ENCODE measurements around the gene EOLA1.

EOLA1 gene

DNA sequence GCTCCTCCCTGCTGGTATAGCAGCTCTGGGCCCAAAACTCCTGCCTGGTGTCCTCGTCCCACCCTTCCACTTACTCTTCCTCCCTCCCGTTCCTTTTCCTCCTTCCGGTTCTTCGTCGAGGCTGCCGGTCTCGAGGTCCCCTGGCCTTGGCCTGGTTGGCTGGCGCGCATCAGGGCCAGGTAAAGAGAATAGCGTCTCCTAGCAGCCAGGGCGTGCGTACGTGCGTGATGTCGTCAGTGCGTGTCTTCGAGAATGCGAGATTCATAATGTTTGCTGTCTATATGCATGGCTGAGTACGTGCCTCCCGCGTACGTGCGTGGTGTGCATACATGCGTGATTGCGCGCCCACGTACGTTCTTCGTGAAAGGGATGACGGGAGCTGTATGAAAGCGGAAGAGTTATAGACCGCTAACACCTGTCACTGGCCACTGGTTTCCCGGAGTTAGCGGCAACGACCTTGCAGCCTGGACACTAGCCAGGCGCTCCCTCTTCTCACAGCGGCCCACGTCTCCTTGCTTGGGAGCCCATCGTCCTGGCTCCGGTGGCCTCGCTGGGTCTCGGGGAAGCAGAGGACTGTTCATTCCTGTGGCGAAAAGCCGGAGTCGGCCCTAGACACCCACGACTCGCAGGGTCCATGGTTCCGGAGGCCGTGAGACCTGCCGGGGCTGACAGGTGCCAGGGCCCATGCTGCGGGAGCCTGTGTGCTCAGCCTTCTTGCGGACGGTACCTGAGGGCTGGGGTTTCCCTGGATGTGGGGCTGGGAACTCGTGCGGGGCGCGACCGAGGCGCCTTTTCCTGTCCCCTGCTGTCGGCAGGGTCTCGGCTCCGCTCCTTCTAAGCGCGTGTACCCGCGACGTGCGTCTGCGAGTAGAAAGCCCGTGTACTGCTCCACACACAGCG lies at the start of gene EOLA1:
TSS of gene EOLA1 (plus strand) at position 392 of the 900 bp plus-strand sequence. CDS start 4,619 bp downstream, outside the sequence.
- H3K36me3 ChIP-seq (ENCODE audit: control insufficient read depth in 2 of 2, insufficient read depth in 1 of 2, low read length in 2 of 2) = peaks cover 0 to 12% of the 10 kb centered on the region in 2 experiments; a peak in 1 of 3 replicates
- CTCF ChIA-PET = interaction anchor here (0.6 to 2.0 kb wide), 4 partner anchors 12 to 29 kb away, joined by 3 to 12 read pairs (median 3); no protein-coding TSS in a partner anchor
- H3K4me1 ChIP-seq (ENCODE audit: control insufficient read depth, insufficient read depth, low read length) = no peaks in the 10 kb centered on the region
- POLR2A ChIA-PET = interaction anchor here (0.6 to 3.2 kb wide), 10 partner anchors 11 to 1046 kb away, joined by 3 to 51 read pairs (median 4); partner anchors contain the start of genes EOLA2 and IDS
- peak within 1 kb of the TSS; percentile 59 for H3K4me3 ChIP-seq (ENCODE audit: low read depth, low read length)
- no peaks in the 10 kb centered on the region for H3K9me3 ChIP-seq (ENCODE audit: control insufficient read depth, insufficient read depth, low read depth, low read length)
- H3K27ac ChIP-seq (ENCODE audit: extremely low read depth, low read depth, low read length) = peak within 1 kb of the TSS; percentile 65
- TF ChIP-seq, protein P1, sequence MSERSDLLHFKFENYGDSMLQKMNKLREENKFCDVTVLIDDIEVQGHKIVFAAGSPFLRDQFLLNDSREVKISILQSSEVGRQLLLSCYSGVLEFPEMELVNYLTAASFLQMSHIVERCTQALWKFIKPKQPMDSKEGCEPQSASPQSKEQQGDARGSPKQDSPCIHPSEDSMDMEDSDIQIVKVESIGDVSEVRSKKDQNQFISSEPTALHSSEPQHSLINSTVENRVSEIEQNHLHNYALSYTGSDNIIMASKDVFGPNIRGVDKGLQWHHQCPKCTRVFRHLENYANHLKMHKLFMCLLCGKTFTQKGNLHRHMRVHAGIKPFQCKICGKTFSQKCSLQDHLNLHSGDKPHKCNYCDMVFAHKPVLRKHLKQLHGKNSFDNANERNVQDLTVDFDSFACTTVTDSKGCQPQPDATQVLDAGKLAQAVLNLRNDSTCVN (tag by site-specific recombination; optimal IDR thresholded peaks at IDR 0.05) = peak; percentile 93
- 0 out of 2 replicates have a peak, but pooled peaks have one; percentile 44 for TF ChIP-seq PRDM1 (tag by site-specific recombination; IDR thresholded peaks at IDR 0.05)
- TF ChIP-seq GLIS1 (tag by site-specific recombination; IDR thresholded peaks at IDR 0.05) = peak; percentile 38; the same call in 1 of the 2 replicates
- peak; percentile 59 for TF ChIP-seq ZEB2 (tag by site-specific recombination; IDR thresholded peaks at IDR 0.05)
- no peak for TF ChIP-seq ZNF433 (tag by site-specific recombination; IDR thresholded peaks at IDR 0.05; ENCODE audit: low read depth)
- 0 out of 2 replicates have a peak, but pooled peaks have one; percentile 11 for TF ChIP-seq ZNF600 (tag by site-specific recombination; IDR thresholded peaks at IDR 0.05)
- TF ChIP-seq, protein P2, sequence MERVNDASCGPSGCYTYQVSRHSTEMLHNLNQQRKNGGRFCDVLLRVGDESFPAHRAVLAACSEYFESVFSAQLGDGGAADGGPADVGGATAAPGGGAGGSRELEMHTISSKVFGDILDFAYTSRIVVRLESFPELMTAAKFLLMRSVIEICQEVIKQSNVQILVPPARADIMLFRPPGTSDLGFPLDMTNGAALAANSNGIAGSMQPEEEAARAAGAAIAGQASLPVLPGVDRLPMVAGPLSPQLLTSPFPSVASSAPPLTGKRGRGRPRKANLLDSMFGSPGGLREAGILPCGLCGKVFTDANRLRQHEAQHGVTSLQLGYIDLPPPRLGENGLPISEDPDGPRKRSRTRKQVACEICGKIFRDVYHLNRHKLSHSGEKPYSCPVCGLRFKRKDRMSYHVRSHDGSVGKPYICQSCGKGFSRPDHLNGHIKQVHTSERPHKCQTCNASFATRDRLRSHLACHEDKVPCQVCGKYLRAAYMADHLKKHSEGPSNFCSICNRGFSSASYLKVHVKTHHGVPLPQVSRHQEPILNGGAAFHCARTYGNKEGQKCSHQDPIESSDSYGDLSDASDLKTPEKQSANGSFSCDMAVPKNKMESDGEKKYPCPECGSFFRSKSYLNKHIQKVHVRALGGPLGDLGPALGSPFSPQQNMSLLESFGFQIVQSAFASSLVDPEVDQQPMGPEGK (tag by site-specific recombination; IDR thresholded peaks at IDR 0.05) = 0 out of 2 replicates have a peak, but pooled peaks have one; percentile 22
- TF ChIP-seq ZNF391 (tag by site-specific recombination; IDR thresholded peaks at IDR 0.05; ENCODE audit: borderline replicate concordance, low read depth) = no peak
- TF ChIP-seq ZNF404 (tag by site-specific recombination; IDR thresholded peaks at IDR 0.05) = no peak
- TF ChIP-seq, protein P3, sequence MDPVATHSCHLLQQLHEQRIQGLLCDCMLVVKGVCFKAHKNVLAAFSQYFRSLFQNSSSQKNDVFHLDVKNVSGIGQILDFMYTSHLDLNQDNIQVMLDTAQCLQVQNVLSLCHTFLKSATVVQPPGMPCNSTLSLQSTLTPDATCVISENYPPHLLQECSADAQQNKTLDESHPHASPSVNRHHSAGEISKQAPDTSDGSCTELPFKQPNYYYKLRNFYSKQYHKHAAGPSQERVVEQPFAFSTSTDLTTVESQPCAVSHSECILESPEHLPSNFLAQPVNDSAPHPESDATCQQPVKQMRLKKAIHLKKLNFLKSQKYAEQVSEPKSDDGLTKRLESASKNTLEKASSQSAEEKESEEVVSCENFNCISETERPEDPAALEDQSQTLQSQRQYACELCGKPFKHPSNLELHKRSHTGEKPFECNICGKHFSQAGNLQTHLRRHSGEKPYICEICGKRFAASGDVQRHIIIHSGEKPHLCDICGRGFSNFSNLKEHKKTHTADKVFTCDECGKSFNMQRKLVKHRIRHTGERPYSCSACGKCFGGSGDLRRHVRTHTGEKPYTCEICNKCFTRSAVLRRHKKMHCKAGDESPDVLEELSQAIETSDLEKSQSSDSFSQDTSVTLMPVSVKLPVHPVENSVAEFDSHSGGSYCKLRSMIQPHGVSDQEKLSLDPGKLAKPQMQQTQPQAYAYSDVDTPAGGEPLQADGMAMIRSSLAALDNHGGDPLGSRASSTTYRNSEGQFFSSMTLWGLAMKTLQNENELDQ (tag by site-specific recombination; IDR thresholded peaks at IDR 0.05; ENCODE audit: low read depth) = no peak
- TF ChIP-seq ZNF341 (tag by site-specific recombination; IDR thresholded peaks at IDR 0.05; ENCODE audit: low read depth) = peak; percentile 99
- TF ChIP-seq ZNF837 (tag by site-specific recombination; IDR thresholded peaks at IDR 0.05) = no peak
- TF ChIP-seq ZBTB20 (tag by site-specific recombination; IDR thresholded peaks at IDR 0.05) = peak; percentile 74
- TF ChIP-seq, protein P4, sequence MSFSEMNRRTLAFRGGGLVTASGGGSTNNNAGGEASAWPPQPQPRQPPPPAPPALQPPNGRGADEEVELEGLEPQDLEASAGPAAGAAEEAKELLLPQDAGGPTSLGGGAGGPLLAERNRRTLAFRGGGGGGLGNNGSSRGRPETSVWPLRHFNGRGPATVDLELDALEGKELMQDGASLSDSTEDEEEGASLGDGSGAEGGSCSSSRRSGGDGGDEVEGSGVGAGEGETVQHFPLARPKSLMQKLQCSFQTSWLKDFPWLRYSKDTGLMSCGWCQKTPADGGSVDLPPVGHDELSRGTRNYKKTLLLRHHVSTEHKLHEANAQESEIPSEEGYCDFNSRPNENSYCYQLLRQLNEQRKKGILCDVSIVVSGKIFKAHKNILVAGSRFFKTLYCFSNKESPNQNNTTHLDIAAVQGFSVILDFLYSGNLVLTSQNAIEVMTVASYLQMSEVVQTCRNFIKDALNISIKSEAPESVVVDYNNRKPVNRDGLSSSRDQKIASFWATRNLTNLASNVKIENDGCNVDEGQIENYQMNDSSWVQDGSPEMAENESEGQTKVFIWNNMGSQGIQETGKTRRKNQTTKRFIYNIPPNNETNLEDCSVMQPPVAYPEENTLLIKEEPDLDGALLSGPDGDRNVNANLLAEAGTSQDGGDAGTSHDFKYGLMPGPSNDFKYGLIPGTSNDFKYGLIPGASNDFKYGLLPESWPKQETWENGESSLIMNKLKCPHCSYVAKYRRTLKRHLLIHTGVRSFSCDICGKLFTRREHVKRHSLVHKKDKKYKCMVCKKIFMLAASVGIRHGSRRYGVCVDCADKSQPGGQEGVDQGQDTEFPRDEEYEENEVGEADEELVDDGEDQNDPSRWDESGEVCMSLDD (tag by site-specific recombination; IDR thresholded peaks at IDR 0.05) = no peak
- peak; percentile 83; the same call in 1 of the 2 replicates for TF ChIP-seq ZNF394 (tag by site-specific recombination; IDR thresholded peaks at IDR 0.05; ENCODE audit: borderline replicate concordance)
- TF ChIP-seq ZNF76 (tag by site-specific recombination; IDR thresholded peaks at IDR 0.05; ENCODE audit: borderline replicate concordance, low read depth) = peak; percentile 86
- 0 out of 2 replicates have a peak, but pooled peaks have one; percentile 37 for TF ChIP-seq ZNF501 (tag by site-specific recombination; IDR thresholded peaks at IDR 0.05)
- no peak for TF ChIP-seq FEZF1 (tag by site-specific recombination; IDR thresholded peaks at IDR 0.05)
- TF ChIP-seq, protein P5, sequence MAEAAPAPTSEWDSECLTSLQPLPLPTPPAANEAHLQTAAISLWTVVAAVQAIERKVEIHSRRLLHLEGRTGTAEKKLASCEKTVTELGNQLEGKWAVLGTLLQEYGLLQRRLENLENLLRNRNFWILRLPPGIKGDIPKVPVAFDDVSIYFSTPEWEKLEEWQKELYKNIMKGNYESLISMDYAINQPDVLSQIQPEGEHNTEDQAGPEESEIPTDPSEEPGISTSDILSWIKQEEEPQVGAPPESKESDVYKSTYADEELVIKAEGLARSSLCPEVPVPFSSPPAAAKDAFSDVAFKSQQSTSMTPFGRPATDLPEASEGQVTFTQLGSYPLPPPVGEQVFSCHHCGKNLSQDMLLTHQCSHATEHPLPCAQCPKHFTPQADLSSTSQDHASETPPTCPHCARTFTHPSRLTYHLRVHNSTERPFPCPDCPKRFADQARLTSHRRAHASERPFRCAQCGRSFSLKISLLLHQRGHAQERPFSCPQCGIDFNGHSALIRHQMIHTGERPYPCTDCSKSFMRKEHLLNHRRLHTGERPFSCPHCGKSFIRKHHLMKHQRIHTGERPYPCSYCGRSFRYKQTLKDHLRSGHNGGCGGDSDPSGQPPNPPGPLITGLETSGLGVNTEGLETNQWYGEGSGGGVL (tag by site-specific recombination; IDR thresholded peaks at IDR 0.05) = no peak
- TF ChIP-seq ZNF121 (tag by site-specific recombination; IDR thresholded peaks at IDR 0.05) = no peak
- TF ChIP-seq, protein P6, sequence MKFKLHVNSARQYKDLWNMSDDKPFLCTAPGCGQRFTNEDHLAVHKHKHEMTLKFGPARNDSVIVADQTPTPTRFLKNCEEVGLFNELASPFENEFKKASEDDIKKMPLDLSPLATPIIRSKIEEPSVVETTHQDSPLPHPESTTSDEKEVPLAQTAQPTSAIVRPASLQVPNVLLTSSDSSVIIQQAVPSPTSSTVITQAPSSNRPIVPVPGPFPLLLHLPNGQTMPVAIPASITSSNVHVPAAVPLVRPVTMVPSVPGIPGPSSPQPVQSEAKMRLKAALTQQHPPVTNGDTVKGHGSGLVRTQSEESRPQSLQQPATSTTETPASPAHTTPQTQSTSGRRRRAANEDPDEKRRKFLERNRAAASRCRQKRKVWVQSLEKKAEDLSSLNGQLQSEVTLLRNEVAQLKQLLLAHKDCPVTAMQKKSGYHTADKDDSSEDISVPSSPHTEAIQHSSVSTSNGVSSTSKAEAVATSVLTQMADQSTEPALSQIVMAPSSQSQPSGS (tag by site-specific recombination; IDR thresholded peaks at IDR 0.05; ENCODE audit: low read depth) = peak; percentile 37; the same call in 1 of the 2 replicates

All from HEK293 (cell line).